Suprapubic skin (tissue), 4 donors: Measurements from ENCODE around the gene SUFU. TPM values are rescaled to one million over a fixed set of nuclear protein-coding genes. Genes with fewer than 3 reads are reported as not detected.

ENCODE experiments used
- DNase-seq, 2 donors: peaks; one replicate each; pipeline ENCODE4 v3.0.0-alpha.2; 2019; ENCODE audit warnings: low spot score in 2 of 2
- H3K27ac ChIP-seq: fragments of 200-600 bp; sonication (generic); one replicate; pipeline ENCODE4 v1.5.1; 2019
- H3K27me3 ChIP-seq: fragments of 200-600 bp; sonication (generic); one replicate; pipeline ENCODE4 v1.5.1; 2019
- H3K36me3 ChIP-seq: fragments of 200-600 bp; sonication (generic); one replicate; pipeline ENCODE4 v1.5.1; 2019
- H3K4me1 ChIP-seq: fragments of 200-600 bp; sonication (generic); one replicate; pipeline ENCODE4 v1.5.1; 2019
- H3K4me3 ChIP-seq: fragments of 200-600 bp; sonication (generic); one replicate; pipeline ENCODE4 v1.5.1; 2019; ENCODE audit warnings: mild to moderate bottlenecking
- H3K9me3 ChIP-seq: fragments of 200-600 bp; sonication (generic); one replicate; pipeline ENCODE4 v1.5.1; 2019
- CTCF ChIP-seq, 2 donors: fragments of 200-600 bp in 1 of 2; fragments of 450-650 bp in 1 of 2; sonication (generic) in 1 of 2; IDR thresholded peaks; one replicate each; pipeline ENCODE4 v1.5.1; 2016 to 2019; ENCODE audit warnings: antibody characterized with exemption in 2 of 2, mild to moderate bottlenecking in 1 of 2, moderate library complexity in 1 of 2
- EP300 ChIP-seq: sonication (generic); formaldehyde crosslinking; IDR thresholded peaks from one replicate; pipeline ENCODE4 v1.6.1; 2017; ENCODE audit warnings: antibody characterized with exemption
- POLR2A ChIP-seq, 2 donors: fragments of 450-650 bp; IDR thresholded peaks; one replicate each; pipeline ENCODE4 v1.6.1; 2017; ENCODE audit warnings: antibody characterized with exemption in 2 of 2, mild to moderate bottlenecking in 2 of 2, moderate library complexity in 2 of 2
- POLR2AphosphoS5 ChIP-seq, 3 donors: sonication (generic); formaldehyde crosslinking; IDR thresholded peaks; one replicate each; pipeline ENCODE4 v1.6.1; 2017; ENCODE audit warnings: antibody characterized with exemption in 3 of 3
- WGBS: methylation state at CpG from one replicate; pipeline ENCODE4 v1.1.5; 2018; 5-methylcytosine and 5-hydroxymethylcytosine counted together
- total RNA-seq, 4 donors: library from RNA; depleted of rRNA; stranded (reverse); fragments of >200 nt; gene quantifications; one replicate each; pipeline ENCODE4 v1.1.0, GENCODE V29; 2016

Gene SUFU
- total RNA-seq, 4 donors from 2014 or later: 15.3 to 22.7 (median 18.9) TPM

- Histone ChIP-seq H3K36me3 (peaks cover 28% of the 10 kb centered on the region), H3K9me3 (no peaks in the 10 kb centered on the region), H3K4me1 (peaks cover 68% of the 10 kb centered on the region), H3K27ac (peak overlapping the region; percentile 5), H3K4me3 (no peak overlapping the region), H3K27me3 (no peaks in the 10 kb centered on the region)
- TF ChIP-seq POLR2A (IDR thresholded peaks at IDR 0.05): no peak
- no peak for TF ChIP-seq POLR2AphosphoS5 (IDR thresholded peaks at IDR 0.05)
- no peak for TF ChIP-seq CTCF (IDR thresholded peaks at IDR 0.05)
- TF ChIP-seq EP300: no peak
- 72% methylated on average over 16 of the region's 22 CpGs for WGBS
- no peak for DNase-seq
Measured at GRCh38 chr10:102629661-102630614, 126.2 kb downstream of the SUFU start.

- H3K4me1 ChIP-seq: peaks cover 61% of the 10 kb centered on the region
- H3K27me3 ChIP-seq: no peaks in the 10 kb centered on the region
- no peak overlapping the region for H3K4me3 ChIP-seq
- H3K9me3 ChIP-seq: no peaks in the 10 kb centered on the region
- H3K36me3 ChIP-seq: peaks cover 28% of the 10 kb centered on the region
- TF ChIP-seq CTCF (IDR thresholded peaks at IDR 0.05) (no peak), POLR2A (IDR thresholded peaks at IDR 0.05) (no peak), POLR2AphosphoS5 (IDR thresholded peaks at IDR 0.05) (no peak), EP300 (no peak)
- H3K27ac ChIP-seq: no peak overlapping the region
- WGBS: 75% methylated on average over 6 of the region's 6 CpGs
- no peak for DNase-seq
Measured at GRCh38 chr10:102630663-102631062, 126.9 kb downstream of the SUFU start.

- Histone ChIP-seq H3K4me3 (no peak overlapping the region), H3K27me3 (no peaks in the 10 kb centered on the region), H3K4me1 (peaks cover 52% of the 10 kb centered on the region), H3K9me3 (no peaks in the 10 kb centered on the region), H3K36me3 (peaks cover 28% of the 10 kb centered on the region), H3K27ac (no peak overlapping the region)
- TF ChIP-seq POLR2AphosphoS5 (IDR thresholded peaks at IDR 0.05) (no peak), POLR2A (IDR thresholded peaks at IDR 0.05) (no peak), CTCF (IDR thresholded peaks at IDR 0.05) (no peak), EP300 (no peak)
- WGBS: 82% methylated on average over 2 of the region's 10 CpGs
- DNase-seq: no peak
Measured at GRCh38 chr10:102631525-102632393, 128.0 kb downstream of the SUFU start.

- no peak for TF ChIP-seq POLR2A (IDR thresholded peaks at IDR 0.05)
- no peak for TF ChIP-seq CTCF (IDR thresholded peaks at IDR 0.05)
- TF ChIP-seq POLR2AphosphoS5 (IDR thresholded peaks at IDR 0.05): no peak
- TF ChIP-seq EP300: no peak
- Histone ChIP-seq H3K27me3 (no peaks in the 10 kb centered on the region), H3K4me3 (no peak overlapping the region), H3K9me3 (no peaks in the 10 kb centered on the region), H3K4me1 (peaks cover 44% of the 10 kb centered on the region), H3K27ac (peak overlapping the region; percentile 5), H3K36me3 (peaks cover 28% of the 10 kb centered on the region)
- no peak for DNase-seq
- 30% methylated on average over 4 of the region's 5 CpGs for WGBS
Measured at GRCh38 chr10:102632394-102633111, 128.8 kb downstream of the SUFU start.
